Effector CD4-positive, alpha-beta T cell (primary cell): ENCODE data around the gene RFX8.
"Not testable (repeated sequence)": the region's sequence is repeated elsewhere in the genome, so short reads cannot be mapped to it uniquely, and the experiment has no call there.

Experiments used
- DNase-seq: peaks from one replicate; pipeline ENCODE4 v3.0.0-alpha.2; 2020

Gene RFX8

GRCh38 chr2:101485856-101486255 lies 10.9 kb upstream of the RFX8 start:
- DNase-seq: no peak

DNA sequence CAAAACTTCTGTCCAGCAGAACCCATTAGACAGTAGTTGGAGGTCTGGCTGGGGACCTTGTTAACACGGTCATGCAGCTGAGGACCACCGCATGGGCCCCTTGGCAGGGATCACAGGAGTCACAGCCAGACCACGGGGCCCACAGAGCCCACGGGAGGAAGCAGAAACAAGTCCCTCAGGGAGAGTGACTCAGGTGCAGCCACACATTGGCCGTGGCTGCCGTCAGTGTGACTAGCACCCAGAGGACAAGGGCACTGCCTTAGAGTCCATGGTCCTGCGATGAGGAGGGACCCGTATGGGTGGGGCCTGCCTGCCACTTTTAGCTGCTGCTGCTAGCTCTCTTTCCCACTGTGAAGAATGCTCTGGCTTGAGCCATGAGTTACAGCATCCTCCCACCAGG lies 5.9 kb upstream of the RFX8 start:
- DNase-seq: no peak

DNA sequence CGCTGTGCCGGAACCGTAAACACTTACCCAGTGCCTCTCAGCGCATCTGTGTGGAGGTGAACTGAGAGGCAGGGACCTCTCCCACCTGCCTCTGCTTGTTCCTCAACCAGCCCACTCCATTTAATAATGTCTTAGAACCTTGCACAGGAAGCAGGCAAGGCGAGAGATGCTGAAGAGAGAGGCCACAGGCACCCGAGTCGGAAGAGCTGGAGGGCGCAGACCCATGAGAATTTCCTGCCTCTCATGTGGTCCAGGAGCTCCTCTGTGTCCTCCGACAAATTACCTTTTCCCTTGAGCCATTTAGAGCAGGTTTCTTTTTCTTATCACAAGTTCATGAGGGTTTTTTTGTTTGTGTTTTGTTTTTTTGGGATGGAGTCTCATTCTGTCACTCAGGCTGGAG lies 4.9 kb upstream of the RFX8 start:
- DNase-seq: no peak

DNA sequence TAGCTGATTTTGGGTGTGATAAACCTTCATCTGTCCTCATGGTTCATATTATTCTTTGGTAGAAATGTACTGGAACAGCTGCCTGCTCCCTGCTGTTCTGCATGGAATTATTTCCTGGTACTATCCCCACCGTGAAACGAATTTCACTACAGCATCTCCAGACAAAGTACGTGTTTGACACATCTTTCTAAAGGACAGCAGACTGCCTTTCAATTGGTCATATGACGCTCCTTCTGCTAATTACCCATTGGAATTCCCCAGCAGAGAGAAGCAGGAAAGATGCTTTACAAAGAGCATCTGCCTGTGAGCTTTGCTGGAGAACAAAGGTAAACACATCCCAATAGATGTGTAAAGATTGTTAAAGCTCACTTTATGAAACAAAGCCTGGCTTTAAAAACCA lies 4.4 kb upstream of the RFX8 start:
- no peak for DNase-seq

GRCh38 chr2:101478181-101479001 lies 3.5 kb upstream of the RFX8 start:
- DNase-seq: no peak

GRCh38 chr2:101477556-101477955 lies 2.6 kb upstream of the RFX8 start:
- DNase-seq: no peak

GRCh38 chr2:101476605-101477208 lies 1.8 kb upstream of the RFX8 start:
- no peak for DNase-seq

- no peak for DNase-seq
These were observed 806 bp downstream of the RFX8 start for GRCh38 chr2:101473911-101474701.

DNA sequence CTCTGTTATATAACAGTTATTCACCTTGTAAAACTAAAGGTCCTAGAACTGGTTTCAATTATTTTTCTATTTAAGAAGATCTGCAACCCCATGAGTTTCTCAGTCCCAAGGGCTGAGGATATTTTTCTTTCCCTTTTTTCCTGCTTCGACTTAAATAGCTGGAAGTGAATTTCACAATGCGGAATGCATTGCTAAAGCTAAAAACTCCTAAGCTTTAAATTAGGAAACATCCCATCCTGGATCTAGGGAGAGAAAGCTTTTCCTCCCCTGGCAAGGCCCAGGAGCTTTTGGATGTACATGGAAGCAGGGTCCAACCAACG lies 1.4 kb downstream of the RFX8 start:
- DNase-seq: no peak

- no peak for DNase-seq
These were observed 5.0 kb downstream of the RFX8 start for GRCh38 chr2:101469863-101470262.

GRCh38 chr2:101467306-101467705 lies 7.6 kb downstream of the RFX8 start:
- DNase-seq: no peak

DNA sequence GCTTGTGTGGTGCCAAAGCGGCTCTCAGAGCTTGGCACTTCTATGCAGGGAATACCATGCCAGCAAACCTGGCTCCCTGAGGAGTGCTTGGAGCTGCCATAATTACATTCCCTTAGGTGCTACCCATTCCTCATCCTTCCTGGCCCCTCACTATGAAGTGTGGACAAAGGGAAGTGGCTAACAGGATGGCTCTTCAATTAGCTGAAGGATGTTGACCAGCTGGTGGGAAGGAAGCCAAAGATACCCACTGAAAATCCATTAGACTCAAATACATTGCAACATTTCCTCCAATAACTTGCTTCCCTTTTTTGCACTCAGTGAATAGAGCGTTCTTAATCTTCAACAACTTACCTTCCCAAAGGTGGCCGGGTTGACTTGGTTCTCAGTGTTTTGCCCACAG lies 8.5 kb downstream of the RFX8 start:
- DNase-seq: no peak

GRCh38 chr2:101464841-101465240 lies 10.1 kb downstream of the RFX8 start:
- DNase-seq: no peak

GRCh38 chr2:101463911-101464641 lies 10.8 kb downstream of the RFX8 start:
- DNase-seq: no peak

DNA sequence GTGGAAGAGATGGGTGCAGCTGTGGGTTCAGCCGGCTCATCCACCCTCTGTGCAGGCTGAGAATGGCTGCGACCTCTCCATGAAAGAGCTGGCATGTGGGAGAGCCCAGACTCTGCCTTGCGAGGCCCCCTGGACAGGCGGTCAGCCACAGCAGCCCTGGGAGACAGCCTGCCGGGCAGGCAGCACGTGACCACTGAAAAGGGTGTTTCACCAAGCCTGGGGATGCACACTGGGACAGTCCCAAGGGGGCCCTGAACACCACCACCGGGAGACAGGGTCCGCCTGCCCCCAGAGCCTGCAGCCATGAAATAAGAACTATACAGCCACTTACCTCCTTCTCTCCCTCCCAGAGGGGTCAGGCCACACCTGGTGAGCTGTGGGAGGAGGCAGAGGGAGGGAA lies 11.5 kb downstream of the RFX8 start:
- DNase-seq: no peak

GRCh38 chr2:101461381-101461780 lies 13.5 kb downstream of the RFX8 start:
- DNase-seq: no peak

DNA sequence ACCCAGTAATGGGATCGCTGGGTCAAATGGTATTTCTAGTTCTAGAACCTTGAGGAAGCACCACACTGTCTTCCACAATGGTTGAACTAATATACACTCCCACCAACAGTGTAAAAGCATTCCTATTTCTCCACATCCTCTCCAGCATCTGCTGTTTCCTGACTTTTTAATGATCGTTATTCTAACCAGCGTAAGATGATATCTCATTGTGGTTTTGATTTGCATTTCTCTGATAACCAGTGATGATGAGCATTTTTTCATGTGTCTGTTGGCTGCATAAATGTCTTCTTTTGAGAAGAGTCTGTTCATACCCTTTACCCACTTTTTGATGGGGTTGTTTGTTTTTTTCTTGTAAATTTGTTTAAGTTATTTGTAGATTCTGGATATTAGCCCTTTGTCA lies 20.5 kb downstream of the RFX8 start:
- DNase-seq: not testable (repeated sequence)

DNA sequence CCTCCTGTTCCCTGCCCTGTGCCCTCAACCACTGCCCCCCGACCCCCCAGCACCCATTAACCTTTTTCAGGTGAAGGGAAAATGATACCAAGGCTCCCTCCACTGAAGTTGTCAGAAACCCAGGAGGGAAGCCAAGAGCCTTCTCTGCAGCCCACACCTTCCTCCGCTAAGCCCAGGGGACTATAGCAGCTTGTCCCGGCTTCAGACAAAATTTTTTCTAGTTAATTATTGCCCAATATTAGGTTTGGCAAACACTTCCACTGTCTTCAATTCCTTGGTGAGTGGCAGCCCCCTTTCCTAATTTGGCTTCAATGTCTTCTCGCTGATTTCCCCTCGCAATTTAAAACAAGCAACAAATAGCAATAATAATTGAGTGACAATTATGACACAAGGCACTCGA lies 23.9 kb downstream of the RFX8 start:
- DNase-seq: no peak

DNA sequence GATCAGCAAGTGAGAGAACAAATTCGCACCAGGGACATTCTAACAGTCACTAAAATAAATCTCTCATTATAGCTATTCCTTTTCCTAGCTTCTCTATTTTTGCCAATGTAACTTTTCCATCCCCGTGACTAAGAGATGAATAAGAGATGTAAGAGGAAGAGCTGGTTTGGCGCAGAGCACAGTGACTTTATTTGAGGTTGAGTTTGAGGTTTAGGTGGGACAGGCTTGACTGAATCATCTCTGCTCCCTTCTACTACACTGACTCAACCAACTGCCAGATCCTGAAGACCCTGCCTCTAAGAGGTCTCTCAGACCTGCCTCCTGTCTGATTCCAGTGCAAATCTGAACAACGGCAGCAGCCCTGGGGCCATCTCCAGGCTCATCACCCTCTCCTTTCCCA lies 28.0 kb downstream of the RFX8 start:
- no peak for DNase-seq

- DNase-seq: no peak
These were observed 32.2 kb downstream of the RFX8 start for GRCh38 chr2:101442667-101443061.

DNA sequence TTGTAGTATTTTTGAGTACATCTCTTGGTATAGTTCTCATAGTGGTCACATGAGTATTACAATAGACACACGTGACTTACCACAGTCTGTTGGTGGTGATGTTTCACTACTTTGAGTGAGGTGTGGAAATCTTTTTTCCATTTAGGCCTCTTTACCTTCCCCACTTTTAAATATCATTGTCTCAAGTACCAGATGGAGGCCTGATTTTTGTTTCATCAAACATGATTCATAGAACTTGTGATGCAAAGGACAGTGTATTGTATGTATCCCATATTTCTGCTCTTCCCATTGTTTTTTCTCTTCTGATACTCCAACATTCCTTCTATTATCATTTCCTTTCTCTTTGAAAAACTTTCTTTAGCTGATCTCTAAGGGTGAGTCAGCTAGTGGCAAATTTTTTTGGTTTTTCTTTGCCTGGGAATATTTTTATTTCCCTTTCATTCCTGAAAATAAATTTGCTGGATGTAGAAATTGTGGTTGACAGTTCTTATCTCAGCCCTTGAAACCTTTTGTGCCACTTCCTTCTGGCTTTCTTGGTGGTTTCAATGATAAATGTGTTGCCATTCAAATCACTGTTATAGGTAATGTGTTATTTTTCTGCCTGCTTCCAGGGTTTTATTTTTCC lies 32.8 kb downstream of the RFX8 start:
- DNase-seq: no peak

DNA sequence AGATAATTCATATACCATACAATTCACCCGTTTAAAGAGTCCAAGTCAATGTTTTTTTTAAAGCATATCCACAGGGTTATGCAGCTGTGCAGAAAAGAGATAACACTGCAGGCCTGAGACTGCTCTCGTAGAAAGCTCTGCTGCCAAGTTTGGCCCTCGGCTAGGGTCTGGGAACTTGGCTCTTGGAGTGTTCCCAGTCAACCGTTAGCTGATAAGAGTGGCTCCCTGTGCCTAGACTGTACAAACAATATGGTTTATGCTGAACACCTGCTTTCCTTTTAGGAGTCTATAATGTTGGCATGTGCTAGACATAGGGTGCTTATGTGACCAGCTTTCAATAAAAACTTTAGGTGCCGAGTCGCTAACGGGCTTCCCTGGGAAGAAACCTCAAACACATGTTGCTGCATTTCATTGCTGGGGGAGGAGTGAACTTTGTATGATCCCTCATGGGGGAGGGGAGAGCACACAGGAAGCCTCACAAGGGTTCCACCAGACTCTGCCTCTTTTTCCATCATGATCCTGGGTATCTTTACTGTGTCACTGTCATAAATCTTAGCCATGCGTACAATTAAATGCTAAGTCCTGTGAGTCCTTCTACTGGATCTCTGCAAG lies 34.7 kb downstream of the RFX8 start:
- DNase-seq: no peak
